Astrocyte (in vitro differentiated cells and primary cell): ENCODE measurements around the gene CLVS2. TPM values are rescaled to one million over a fixed set of nuclear protein-coding genes. Genes with fewer than 3 reads are reported as not detected.

ENCODE experiments used
- DNase-seq: peaks from one replicate; pipeline ENCODE4 v3.0.0-alpha.2; 2010; ENCODE audit warnings: low read depth
- FAIRE-seq: peaks from 2 replicates; lab custom pipeline; 2011; peaks lifted over from hg19 to GRCh38; lab: Jason Lieb, UNC
- H2AFZ ChIP-seq: 2 replicates; pipeline ENCODE4 v1.6.0; 2012; ENCODE audit warnings: low read depth, low read length, inconsistent platforms
- H3K27ac ChIP-seq: 2 replicates; pipeline ENCODE4 v1.5.1; 2011; ENCODE audit warnings: low read depth, low read length, inconsistent platforms
- H3K27me3 ChIP-seq: 2 replicates; pipeline ENCODE4 v1.6.0; 2011; ENCODE audit warnings: low read length, inconsistent platforms; ENCODE audit not compliant: insufficient read depth
- H3K36me3 ChIP-seq: 2 replicates; pipeline ENCODE4 v1.5.1; 2011; ENCODE audit warnings: low read length, inconsistent platforms; ENCODE audit not compliant: insufficient read depth
- H3K4me1 ChIP-seq: 2 replicates; pipeline ENCODE4 v1.5.1; 2011; ENCODE audit warnings: low read length, inconsistent platforms; ENCODE audit not compliant: insufficient read depth
- H3K4me2 ChIP-seq: 2 replicates; pipeline ENCODE4 v1.6.0; 2012; ENCODE audit warnings: low read length, inconsistent platforms
- H3K4me3 ChIP-seq: 2 replicates; pipeline ENCODE4 v1.5.1; 2011; ENCODE audit warnings: low read depth, mild to moderate bottlenecking, low read length, inconsistent platforms; ENCODE audit not compliant: insufficient read depth
- H3K79me2 ChIP-seq: 2 replicates; pipeline ENCODE4 v1.6.0; 2012; ENCODE audit warnings: mild to moderate bottlenecking, low read length, inconsistent platforms; ENCODE audit not compliant: insufficient read depth
- H3K9ac ChIP-seq: 2 replicates; pipeline ENCODE4 v1.6.0; 2012; ENCODE audit warnings: mild to moderate bottlenecking, low read length, inconsistent platforms
- H3K9me3 ChIP-seq: 2 replicates; pipeline ENCODE4 v1.5.1; 2012; ENCODE audit warnings: low read depth, mild to moderate bottlenecking, low read length, inconsistent platforms; ENCODE audit not compliant: insufficient read depth
- H4K20me1 ChIP-seq: 2 replicates; pipeline ENCODE4 v1.6.0; 2012; ENCODE audit warnings: low read length, inconsistent platforms; ENCODE audit not compliant: insufficient read depth
- H3K27ac Mint-ChIP-seq: one replicate; pipeline ENCODE4 v1.8.0; 2021; ENCODE audit warnings: mild to moderate bottlenecking, mixed read lengths; ENCODE audit not compliant: unreplicated experiment
- H3K27me3 Mint-ChIP-seq: one replicate; pipeline ENCODE4 v1.8.0; 2021; ENCODE audit warnings: low read depth, mixed read lengths; ENCODE audit not compliant: unreplicated experiment
- H3K36me3 Mint-ChIP-seq: one replicate; pipeline ENCODE4 v1.8.0; 2021; ENCODE audit warnings: low read depth, mixed read lengths; ENCODE audit not compliant: unreplicated experiment
- H3K4me1 Mint-ChIP-seq: one replicate; pipeline ENCODE4 v1.8.0; 2021; ENCODE audit warnings: low read depth, mixed read lengths; ENCODE audit not compliant: unreplicated experiment
- H3K4me3 Mint-ChIP-seq: one replicate; pipeline ENCODE4 v1.8.0; 2021; ENCODE audit warnings: mild to moderate bottlenecking, moderate library complexity, mixed read lengths; ENCODE audit not compliant: unreplicated experiment
- H3K9me3 Mint-ChIP-seq: one replicate; pipeline ENCODE4 v1.8.0; 2021; ENCODE audit warnings: mild to moderate bottlenecking, mixed read lengths; ENCODE audit not compliant: unreplicated experiment
- EZH2 ChIP-seq: IDR thresholded peaks from 2 replicates; pipeline ENCODE4 v1.6.1; 2012; ENCODE audit warnings: mild to moderate bottlenecking, low read length, inconsistent platforms; ENCODE audit not compliant: insufficient read depth
- total RNA-seq: library from RNA; stranded (reverse); gene quantifications from 2 replicates; pipeline ENCODE4 v1.2.1, GENCODE V29; 2021
- TF ChIP-seq, protein P1 (sequence below): IDR thresholded peaks from 2 replicates; pipeline ENCODE4 v1.5.1; 2011; ENCODE audit warnings: low read depth, mild to moderate bottlenecking, inconsistent platforms, low read length, moderate library complexity; ENCODE audit not compliant: insufficient read depth

Gene CLVS2
- total RNA-seq, 1 donor from 2014 or later, result not detected

DNA sequence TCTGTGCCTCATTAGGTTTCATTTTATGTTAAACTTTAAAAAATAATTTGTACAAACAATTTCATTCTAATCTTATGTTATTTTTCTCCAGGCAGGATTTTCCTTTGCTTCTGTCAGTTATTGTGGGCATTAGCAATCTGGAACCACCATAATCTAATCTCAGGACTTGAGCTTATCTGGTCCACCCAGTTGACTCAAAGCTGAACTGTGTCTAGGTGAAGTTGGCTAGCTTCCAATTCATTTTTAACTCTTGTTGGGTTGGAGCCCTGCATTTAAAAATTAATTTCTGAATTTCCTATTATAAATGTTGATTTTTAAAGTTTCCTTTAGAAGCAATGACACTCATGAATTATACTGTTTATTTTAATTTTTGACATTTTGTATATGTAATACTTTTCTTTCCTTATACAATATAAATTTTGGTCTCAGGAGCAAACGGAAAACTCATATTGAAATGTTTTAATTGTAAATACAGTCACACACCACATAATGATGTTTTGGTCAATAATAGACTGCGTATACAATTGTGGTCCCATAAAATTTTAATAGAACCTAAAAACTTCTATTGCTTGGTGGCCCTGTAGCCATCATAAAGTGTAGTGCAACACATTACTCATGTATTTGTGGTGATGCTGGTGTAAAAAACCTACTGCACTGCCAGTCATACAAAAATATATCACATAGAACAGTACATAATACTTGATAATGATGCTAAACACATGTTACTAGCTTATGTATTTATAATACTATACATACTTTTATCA is 121.3 kb downstream of the CLVS2 start:
- H3K4me3 Mint-ChIP-seq, result no peak overlapping the region
- FAIRE-seq (no peak), DNase-seq (no peak)
- no peaks in the 10 kb centered on the region for H3K27me3 ChIP-seq
- no peaks in the 10 kb centered on the region for H3K9me3 Mint-ChIP-seq
- no peaks in the 10 kb centered on the region for H3K36me3 ChIP-seq
- no peaks in the 10 kb centered on the region for H4K20me1 ChIP-seq
- H3K27ac Mint-ChIP-seq, result no peak overlapping the region
- H3K27me3 Mint-ChIP-seq, result no peaks in the 10 kb centered on the region
- no peaks in the 10 kb centered on the region for H3K9me3 ChIP-seq
- no peak overlapping the region for H2AFZ ChIP-seq
- H3K9ac ChIP-seq, result no peak overlapping the region
- H3K36me3 Mint-ChIP-seq, result no peaks in the 10 kb centered on the region
- TF ChIP-seq, protein P1, sequence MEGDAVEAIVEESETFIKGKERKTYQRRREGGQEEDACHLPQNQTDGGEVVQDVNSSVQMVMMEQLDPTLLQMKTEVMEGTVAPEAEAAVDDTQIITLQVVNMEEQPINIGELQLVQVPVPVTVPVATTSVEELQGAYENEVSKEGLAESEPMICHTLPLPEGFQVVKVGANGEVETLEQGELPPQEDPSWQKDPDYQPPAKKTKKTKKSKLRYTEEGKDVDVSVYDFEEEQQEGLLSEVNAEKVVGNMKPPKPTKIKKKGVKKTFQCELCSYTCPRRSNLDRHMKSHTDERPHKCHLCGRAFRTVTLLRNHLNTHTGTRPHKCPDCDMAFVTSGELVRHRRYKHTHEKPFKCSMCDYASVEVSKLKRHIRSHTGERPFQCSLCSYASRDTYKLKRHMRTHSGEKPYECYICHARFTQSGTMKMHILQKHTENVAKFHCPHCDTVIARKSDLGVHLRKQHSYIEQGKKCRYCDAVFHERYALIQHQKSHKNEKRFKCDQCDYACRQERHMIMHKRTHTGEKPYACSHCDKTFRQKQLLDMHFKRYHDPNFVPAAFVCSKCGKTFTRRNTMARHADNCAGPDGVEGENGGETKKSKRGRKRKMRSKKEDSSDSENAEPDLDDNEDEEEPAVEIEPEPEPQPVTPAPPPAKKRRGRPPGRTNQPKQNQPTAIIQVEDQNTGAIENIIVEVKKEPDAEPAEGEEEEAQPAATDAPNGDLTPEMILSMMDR, result no peak
- TF ChIP-seq EZH2, result no peak
- H3K4me1 ChIP-seq, result no peaks in the 10 kb centered on the region
- no peak overlapping the region for H3K27ac ChIP-seq
- H3K4me2 ChIP-seq, result no peak overlapping the region
- no peaks in the 10 kb centered on the region for H3K79me2 ChIP-seq
- no peaks in the 10 kb centered on the region for H3K4me1 Mint-ChIP-seq
- no peak overlapping the region for H3K4me3 ChIP-seq

DNA sequence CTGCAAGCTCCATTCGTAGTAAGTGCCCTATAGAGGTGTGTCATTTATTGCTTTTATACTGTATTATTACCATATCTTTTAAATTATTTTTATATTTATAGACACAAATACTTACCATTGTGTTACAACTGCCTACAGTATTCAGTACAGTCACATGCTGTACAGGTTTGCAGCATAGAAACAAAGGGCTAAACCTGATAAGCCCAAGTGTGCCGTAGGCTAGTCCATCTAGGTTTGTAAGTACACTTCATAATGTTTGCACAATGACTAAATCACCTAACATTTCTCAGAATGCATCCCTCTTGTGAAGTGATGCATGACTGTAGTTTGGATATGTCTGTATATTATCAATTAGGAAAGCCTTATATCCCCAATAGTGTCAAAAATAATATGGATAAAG is 122.8 kb downstream of the CLVS2 start:
- TF ChIP-seq, protein P1, result no peak
- TF ChIP-seq EZH2, result no peak
- no peaks in the 10 kb centered on the region for H3K4me1 Mint-ChIP-seq
- Histone ChIP-seq H3K27ac (no peak overlapping the region), H3K4me2 (no peak overlapping the region), H3K79me2 (no peaks in the 10 kb centered on the region), H4K20me1 (no peaks in the 10 kb centered on the region), H3K4me1 (no peaks in the 10 kb centered on the region), H3K9me3 (no peaks in the 10 kb centered on the region), H3K9ac (no peak overlapping the region), H3K27me3 (no peaks in the 10 kb centered on the region), H2AFZ (no peak overlapping the region), H3K36me3 (no peaks in the 10 kb centered on the region), H3K4me3 (no peak overlapping the region)
- no peak overlapping the region for H3K27ac Mint-ChIP-seq
- no peak for DNase-seq
- no peaks in the 10 kb centered on the region for H3K27me3 Mint-ChIP-seq
- no peaks in the 10 kb centered on the region for H3K9me3 Mint-ChIP-seq
- no peak overlapping the region for H3K4me3 Mint-ChIP-seq
- no peak for FAIRE-seq
- H3K36me3 Mint-ChIP-seq, result no peaks in the 10 kb centered on the region

Other genes with a start within 250 kb of the CLVS2 start
- 0.43 and 1.1 TPM in 2 replicates for gene FABP7, start 216.5 kb upstream of the CLVS2 start, total RNA-seq
- 6.9 and 7.3 TPM in 2 replicates for gene SMPDL3A, start 207.0 kb upstream of the CLVS2 start, total RNA-seq